Measurements from ENCODE around the gene EXD1.

GRCh38 chr15:41231422-41232226 is 1.1 kb upstream of the EXD1 start:
- TF ChIP-seq EZH2 (IDR thresholded peaks at IDR 0.05; ENCODE audit: borderline replicate concordance, low read depth, low read length, severe bottlenecking) (no peak), CTCF (IDR thresholded peaks at IDR 0.05; ENCODE audit: borderline replicate concordance, extremely low read depth, low read length, poor library complexity, severe bottlenecking) (no peak)

All from DND-41 (cell line).